Measurements from ENCODE around the gene COMMD9.

Gene COMMD9

GRCh38 chr11:36258730-36259360 is 30.4 kb downstream of the COMMD9 start:
- in situ Hi-C loops (cut with HindIII; ENCODE audit: low sequenced_read_pairs) = loop anchor here (5.0 to 25.0 kb wide), 5 partner anchors 77 to 772 kb away; partner anchors contain the start of gene LDLRAD3

GRCh38 chr11:36257351-36257750 is 31.9 kb downstream of the COMMD9 start:
- in situ Hi-C loops (cut with HindIII; ENCODE audit: low sequenced_read_pairs) = loop anchor here (5.0 to 25.0 kb wide), 5 partner anchors 75 to 770 kb away; partner anchors contain the start of gene LDLRAD3

DNA sequence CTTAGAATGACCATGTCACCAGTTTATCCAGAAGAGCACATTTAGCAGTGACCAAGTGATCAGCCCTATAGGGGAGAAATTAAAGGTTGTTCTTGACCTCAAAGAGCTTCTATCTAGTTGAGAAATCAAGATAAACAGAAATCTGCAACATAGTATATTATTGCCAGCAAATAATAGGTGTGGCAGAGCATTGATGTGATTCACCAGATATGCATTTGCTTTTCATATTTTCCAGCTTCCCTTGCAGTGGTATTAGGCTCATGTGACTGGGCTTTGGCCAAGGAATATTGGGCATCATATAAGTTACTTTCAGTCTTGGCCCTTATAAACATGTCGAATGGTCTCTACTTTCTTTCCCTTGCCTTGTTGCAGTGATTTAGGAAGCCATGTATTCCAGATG is 34.5 kb downstream of the COMMD9 start:
- in situ Hi-C loops (cut with HindIII; ENCODE audit: low sequenced_read_pairs) = loop anchor here (5.0 to 25.0 kb wide), 5 partner anchors 72 to 767 kb away; partner anchors contain the start of gene LDLRAD3

DNA sequence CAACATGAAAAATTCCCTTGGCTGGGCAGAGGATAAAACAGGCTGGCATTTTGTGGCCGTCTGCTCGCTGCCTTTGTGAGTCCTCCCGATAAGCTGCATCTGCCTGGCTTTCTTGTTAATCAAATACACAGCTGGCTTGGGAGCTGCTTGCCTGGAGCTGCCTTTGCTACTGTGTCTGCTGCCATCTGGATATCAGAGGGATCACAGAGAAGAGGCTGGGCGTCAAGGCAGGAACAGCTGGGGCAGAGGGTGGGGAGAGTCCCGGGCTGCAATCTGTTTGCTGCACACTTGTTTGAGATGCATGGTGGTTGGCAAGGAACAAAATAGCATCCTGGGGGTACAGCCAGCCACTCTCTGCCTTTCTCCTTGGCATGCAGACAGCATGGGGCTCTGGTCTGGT is 36.0 kb downstream of the COMMD9 start:
- in situ Hi-C loops (cut with HindIII; ENCODE audit: low sequenced_read_pairs) = loop anchor here (10.0 to 25.0 kb wide), 2 partner anchors 308 to 766 kb away; partner anchors contain the start of gene LDLRAD3

DNA sequence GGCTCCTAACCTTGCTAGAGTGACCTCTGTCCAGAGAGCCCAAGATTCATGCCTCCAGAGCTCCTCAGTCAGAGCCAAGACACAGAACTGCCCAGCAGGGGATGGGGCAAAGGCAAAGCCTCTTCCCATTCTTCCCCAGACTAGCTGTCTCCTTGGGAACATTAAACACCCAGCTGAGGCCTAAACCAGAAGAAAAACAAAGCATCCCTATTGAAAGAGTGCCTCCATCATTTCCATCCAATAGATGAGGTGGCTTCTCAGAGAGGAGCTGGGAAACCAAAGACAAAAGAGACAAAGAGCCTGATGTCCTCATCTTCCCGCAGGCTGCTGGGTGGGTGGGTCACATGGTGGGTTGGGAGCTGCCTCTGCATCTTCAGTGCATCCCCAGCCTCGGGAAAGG is 37.4 kb downstream of the COMMD9 start:
- in situ Hi-C loops (cut with HindIII; ENCODE audit: low sequenced_read_pairs) = loop anchor here (10.0 to 25.0 kb wide), 2 partner anchors 307 to 765 kb away; partner anchors contain the start of gene LDLRAD3

DNA sequence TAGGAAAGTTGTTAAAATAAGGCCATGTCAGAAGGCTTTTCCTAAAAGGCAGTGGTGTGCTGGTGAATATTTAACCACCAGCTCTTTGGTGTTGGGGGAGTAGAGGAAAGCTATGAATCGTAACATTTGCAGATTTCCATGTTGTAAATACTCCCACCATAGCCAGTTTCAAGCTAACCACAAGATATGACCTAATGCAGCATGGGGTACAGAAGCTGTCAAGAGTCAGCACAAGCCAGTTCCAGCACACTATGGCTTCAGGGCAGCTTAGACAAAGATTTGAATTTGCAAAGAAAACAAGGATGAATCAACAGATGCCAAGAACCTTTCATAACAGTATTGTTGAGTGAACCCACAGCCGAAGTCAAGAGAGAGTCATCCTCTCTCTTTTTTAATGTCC is 40.0 kb downstream of the COMMD9 start:
- in situ Hi-C loops (cut with HindIII; ENCODE audit: low sequenced_read_pairs) = no loop called here

- in situ Hi-C loops (cut with HindIII; ENCODE audit: low sequenced_read_pairs) = no loop called here
These were observed 40.8 kb downstream of the COMMD9 start for GRCh38 chr11:36248436-36248835.

DNA sequence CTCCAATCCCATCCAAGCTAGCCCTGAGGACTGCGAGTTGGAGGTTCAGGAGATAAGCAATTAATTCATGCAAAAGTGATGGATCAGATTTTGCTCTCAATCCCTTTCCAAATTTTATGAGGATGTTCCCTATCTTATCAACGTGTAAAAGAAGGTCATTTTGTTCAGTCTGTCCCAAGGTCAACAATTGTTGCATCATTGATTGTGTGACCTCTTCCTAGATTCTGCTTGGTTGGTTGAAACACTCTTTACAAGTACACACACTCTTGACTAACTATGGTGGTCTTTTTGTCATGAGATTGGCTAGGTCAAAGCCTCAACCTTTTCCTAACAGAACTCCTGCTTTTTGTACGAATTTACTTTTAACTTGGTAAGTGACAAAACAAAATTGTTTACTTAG is 41.7 kb downstream of the COMMD9 start:
- in situ Hi-C loops (cut with HindIII; ENCODE audit: low sequenced_read_pairs) = no loop called here

DNA sequence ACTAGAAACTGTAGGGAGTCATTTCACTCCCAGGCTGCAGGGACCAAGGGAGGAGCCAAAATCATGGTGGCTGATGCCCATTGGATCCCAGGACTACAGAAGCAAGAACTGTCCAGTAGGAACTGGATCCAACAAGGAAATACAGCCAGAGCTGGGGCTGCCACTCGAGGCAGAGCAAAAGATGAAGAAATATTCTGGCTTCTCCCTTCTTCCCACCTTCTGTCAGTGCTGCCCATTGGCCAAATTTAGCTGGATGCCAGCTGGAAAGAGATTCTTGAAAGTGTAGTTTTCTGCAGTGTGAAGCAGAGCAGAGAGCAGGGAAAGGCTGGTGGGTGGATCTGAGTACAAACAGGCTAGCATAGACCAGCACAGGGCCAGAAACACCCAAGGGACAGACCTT is 45.6 kb downstream of the COMMD9 start:
- in situ Hi-C loops (cut with HindIII; ENCODE audit: low sequenced_read_pairs) = no loop called here

GRCh38 chr11:36241497-36241896 is 47.7 kb downstream of the COMMD9 start:
- in situ Hi-C loops (cut with HindIII; ENCODE audit: low sequenced_read_pairs) = no loop called here

GRCh38 chr11:36240801-36241200 is 48.4 kb downstream of the COMMD9 start:
- in situ Hi-C loops (cut with HindIII; ENCODE audit: low sequenced_read_pairs) = no loop called here

DNA sequence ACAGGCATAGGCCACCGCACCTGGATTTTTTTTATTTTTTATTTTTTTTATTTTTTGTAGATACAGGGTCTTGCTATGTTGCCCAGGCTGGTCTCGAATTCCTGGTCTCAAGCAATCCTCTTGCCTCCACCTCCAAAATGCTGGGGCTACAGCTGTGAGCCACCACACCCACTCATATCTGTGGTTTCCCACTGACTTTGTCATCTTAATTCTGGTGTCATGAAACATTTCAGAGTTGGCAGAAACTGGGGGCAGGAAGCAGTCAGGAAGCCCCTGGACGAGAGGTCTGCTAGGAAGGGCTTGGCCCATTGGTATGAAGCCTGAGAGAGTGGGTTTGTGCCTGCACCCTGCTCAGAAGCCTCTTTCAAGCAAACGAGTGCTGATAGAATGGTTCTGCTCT is 49.1 kb downstream of the COMMD9 start:
- in situ Hi-C loops (cut with HindIII; ENCODE audit: low sequenced_read_pairs) = no loop called here

DNA sequence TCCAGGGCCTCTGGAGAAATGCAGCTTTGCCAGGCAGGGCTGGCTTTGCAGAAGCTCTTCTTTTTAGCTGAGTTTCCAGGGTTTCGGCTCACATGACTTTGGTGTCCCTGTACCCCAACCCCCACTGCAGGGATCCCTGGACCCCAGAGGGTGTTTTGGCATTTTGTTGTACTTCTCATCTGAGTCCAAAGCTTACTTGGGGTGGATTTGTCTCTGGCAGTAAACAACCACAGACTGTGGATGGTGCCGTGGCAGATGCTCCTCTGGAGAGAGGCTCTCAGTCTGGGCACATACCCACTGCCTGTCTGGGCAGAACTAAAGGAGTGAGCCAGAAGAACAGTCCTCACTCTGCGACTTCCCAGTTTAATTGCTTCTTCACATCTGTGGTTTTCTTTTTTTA is 49.6 kb downstream of the COMMD9 start:
- in situ Hi-C loops (cut with HindIII; ENCODE audit: low sequenced_read_pairs) = no loop called here

- in situ Hi-C loops (cut with HindIII; ENCODE audit: low sequenced_read_pairs) = no loop called here
These were observed 50.3 kb downstream of the COMMD9 start for GRCh38 chr11:36238881-36239280.

DNA sequence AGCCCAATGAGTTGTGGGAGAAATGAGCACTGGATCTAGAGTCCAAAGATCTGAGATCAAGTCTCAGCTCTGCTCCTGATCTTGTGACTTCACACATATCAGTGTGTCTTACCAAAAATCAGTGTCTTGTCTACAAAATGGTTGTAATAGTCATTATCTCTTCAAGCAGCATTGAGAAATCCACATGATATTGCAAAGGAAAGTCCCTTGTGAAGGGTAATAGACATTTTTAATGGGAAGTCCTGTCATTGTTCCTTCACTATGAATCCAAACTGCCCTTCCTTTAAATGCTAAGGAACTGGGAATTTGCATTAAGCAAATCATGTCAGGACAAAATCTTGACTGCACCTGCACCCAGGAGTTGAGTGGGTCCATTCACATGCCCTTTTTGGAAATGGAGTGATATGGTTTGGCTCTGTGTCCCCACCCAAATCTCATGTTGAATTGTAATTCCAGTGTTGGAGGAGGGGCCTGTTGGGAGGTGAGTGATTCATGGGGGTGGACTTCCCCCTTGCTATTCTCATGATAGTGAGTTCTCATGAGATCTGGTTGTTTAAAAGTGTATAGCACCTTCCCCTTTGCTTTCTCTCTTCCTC is 51.1 kb downstream of the COMMD9 start:
- in situ Hi-C loops (cut with HindIII; ENCODE audit: low sequenced_read_pairs) = no loop called here

- in situ Hi-C loops (cut with HindIII; ENCODE audit: low sequenced_read_pairs) = no loop called here
These were observed 51.8 kb downstream of the COMMD9 start for GRCh38 chr11:36237391-36237790.

- in situ Hi-C loops (cut with HindIII; ENCODE audit: low sequenced_read_pairs) = no loop called here
These were observed 53.5 kb downstream of the COMMD9 start for GRCh38 chr11:36235750-36236149.

DNA sequence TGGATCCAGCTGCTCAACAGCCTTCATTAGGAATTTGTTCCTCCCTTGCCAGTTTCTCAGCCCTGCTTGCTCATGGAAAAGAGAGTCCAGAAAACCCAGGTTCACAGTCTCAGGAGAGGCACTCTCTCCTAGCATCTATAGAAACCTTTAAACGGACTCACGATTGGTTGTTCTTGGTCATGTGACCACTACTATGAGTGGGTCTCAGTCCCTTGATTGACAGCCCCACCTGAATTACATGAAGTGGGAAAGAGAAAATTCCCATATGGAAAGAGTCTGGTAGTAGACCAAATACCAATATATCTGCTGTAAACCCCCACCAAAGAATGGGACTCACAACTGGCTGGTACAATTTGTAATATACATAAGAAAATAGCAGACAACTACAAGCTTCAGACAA is 54.4 kb downstream of the COMMD9 start:
- in situ Hi-C loops (cut with HindIII; ENCODE audit: low sequenced_read_pairs) = no loop called here

DNA sequence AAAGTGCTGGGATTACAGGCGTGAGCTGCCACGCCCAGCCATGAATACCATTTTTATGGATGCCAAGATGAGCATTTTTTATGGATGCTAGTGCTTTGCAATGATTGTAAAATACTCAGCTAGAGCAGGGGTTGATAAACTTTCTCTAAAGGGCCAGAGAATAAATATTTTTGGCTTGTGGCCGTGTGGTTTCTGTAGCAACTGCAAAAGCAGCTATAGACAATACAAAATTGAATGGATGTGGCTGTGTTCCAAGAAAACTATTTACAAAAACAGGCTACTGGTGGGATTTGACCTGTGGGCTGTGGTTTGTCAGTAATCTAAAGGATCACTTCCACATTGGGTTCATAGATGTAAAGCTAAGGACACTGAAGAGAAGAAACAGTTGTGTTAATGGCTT is 56.0 kb downstream of the COMMD9 start:
- in situ Hi-C loops (cut with HindIII; ENCODE audit: low sequenced_read_pairs) = no loop called here

DNA sequence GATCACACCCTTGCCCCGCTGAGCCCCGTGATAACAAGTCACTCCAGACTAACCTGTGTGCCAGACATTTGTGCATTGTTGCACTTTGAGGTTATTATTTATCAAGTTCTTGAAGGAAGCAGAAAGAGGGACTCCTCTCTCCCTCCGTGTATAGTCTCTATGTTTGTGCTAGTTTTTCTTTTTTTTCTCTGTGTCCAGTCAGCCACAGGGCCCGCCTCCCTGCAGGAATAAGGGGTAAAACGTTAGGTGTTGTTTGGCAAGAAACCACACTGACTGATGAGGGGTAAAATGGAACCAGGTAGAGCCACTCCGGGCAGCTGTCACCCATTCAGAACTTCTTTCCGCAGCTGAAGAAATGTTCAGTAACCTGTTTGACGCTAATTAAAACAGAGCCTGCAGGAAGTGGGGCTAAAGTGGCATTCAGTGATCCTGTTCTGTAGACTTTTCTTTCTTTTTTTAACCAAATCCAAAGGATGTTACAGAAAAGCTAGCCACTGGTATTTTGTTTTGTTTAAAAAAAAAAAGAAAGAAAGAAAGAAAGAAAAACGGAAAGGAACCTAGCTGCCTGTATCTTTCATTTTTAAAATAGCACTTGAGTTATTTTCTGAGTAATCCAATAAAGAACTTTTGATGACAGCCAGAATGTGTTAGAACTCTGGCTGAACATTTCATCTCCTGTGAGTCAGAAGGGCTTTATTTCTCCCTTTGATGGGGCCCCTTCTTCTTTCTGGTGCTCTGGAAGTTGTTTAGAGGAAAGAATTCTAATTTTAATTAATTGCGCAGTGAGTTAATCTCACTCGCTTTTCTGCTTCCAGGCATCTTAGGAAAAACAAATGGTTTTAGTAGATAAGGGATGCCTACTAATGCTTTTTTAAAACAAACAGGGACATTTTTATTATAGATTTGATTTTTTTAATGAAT is 58.2 kb downstream of the COMMD9 start:
- in situ Hi-C loops (cut with HindIII; ENCODE audit: low sequenced_read_pairs) = no loop called here

- in situ Hi-C loops (cut with HindIII; ENCODE audit: low sequenced_read_pairs) = no loop called here
These were observed 60.0 kb downstream of the COMMD9 start for GRCh38 chr11:36229091-36229705.

All from endothelial cell of hepatic sinusoid (primary cell).